ENCODE data around the gene NRSN1. TPM values are rescaled to one million over a fixed set of nuclear protein-coding genes. Genes with fewer than 3 reads are reported as not detected.

The NRSN1 gene
- total RNA-seq, 3 donors from 2014 or later (not counting 1 experiment from before 2014, with no cell fraction given): not detected

DNA sequence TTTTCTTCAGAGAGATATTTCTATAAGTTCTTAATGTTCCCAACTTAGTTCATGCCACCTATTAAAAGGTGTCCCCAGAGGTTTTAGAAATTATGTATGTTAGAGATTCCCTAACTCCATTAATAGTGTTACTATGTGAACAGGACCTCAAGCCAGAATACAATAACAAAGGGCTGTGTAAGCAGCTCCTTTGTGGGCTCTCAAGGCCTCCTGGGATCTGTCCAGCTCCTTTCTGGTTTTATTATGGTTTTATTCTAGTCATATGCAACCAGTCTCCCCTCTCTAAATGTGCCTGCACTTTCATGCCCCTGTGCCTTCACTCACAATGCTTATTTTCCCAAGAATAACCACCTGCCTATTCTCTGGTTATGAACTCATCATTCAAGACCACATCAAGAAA lies 22.7 kb downstream of the NRSN1 start:
- H3K4me3 Mint-ChIP-seq: no peak overlapping the region
- ATAC-seq (no peak), DNase-seq (no peak)
- Histone ChIP-seq H3K4me1 (ENCODE audit: control insufficient read depth, insufficient read depth, low read length) (no peaks in the 10 kb centered on the region), H3K27ac (ENCODE audit: low read length) (no peak overlapping the region), H3K36me3 (ENCODE audit: control insufficient read depth, insufficient read depth, low read length) (no peaks in the 10 kb centered on the region), H3K9me3 (ENCODE audit: control insufficient read depth, insufficient read depth, low read length) (no peaks in the 10 kb centered on the region), H3K4me3 (ENCODE audit: low read length) (no peak overlapping the region), H3K27me3 (ENCODE audit: control insufficient read depth, insufficient read depth, low read length) (no peaks in the 10 kb centered on the region)
- H3K27ac Mint-ChIP-seq: no peak overlapping the region
- H3K9me3 Mint-ChIP-seq: peaks cover 6 to 7% of the 10 kb centered on the region in 2 donors
- TF ChIP-seq, protein P1, sequence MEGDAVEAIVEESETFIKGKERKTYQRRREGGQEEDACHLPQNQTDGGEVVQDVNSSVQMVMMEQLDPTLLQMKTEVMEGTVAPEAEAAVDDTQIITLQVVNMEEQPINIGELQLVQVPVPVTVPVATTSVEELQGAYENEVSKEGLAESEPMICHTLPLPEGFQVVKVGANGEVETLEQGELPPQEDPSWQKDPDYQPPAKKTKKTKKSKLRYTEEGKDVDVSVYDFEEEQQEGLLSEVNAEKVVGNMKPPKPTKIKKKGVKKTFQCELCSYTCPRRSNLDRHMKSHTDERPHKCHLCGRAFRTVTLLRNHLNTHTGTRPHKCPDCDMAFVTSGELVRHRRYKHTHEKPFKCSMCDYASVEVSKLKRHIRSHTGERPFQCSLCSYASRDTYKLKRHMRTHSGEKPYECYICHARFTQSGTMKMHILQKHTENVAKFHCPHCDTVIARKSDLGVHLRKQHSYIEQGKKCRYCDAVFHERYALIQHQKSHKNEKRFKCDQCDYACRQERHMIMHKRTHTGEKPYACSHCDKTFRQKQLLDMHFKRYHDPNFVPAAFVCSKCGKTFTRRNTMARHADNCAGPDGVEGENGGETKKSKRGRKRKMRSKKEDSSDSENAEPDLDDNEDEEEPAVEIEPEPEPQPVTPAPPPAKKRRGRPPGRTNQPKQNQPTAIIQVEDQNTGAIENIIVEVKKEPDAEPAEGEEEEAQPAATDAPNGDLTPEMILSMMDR (IDR thresholded peaks at IDR 0.05): no peak
- H3K36me3 Mint-ChIP-seq: no peaks in the 10 kb centered on the region
- intact Hi-C loops (cut with micrococcal nuclease): no loop called here
- H3K4me1 Mint-ChIP-seq: no peaks in the 10 kb centered on the region
- no peaks in the 10 kb centered on the region for H3K27me3 Mint-ChIP-seq (ENCODE audit: low read depth in 2 of 2)

DNA sequence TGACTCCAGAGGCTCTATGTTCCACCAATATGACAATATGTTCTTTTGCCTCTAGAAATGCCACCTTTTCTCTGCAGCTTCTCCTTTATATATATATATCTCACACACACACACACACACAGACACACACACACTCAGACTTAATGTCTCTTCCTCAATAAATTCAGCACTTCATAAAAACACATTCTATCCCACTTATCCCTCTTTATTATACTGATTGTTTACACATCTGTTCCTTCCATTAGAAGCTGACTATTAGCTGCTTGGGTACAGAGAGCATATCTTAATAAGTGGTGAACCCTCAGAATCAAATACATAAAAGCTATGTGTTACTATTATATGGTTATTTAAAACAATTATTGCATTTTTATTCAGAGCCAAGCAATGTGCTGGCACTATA lies 23.3 kb downstream of the NRSN1 start:
- H3K4me1 ChIP-seq (ENCODE audit: control insufficient read depth, insufficient read depth, low read length): no peaks in the 10 kb centered on the region
- Mint-ChIP-seq H3K36me3 (no peaks in the 10 kb centered on the region), H3K9me3 (peaks cover 6 to 7% of the 10 kb centered on the region in 2 donors), H3K27me3 (ENCODE audit: low read depth in 2 of 2) (no peaks in the 10 kb centered on the region), H3K4me3 (no peak overlapping the region), H3K27ac (no peak overlapping the region), H3K4me1 (no peaks in the 10 kb centered on the region)
- H3K36me3 ChIP-seq (ENCODE audit: control insufficient read depth, insufficient read depth, low read length): no peaks in the 10 kb centered on the region
- H3K4me3 ChIP-seq (ENCODE audit: low read length): no peak overlapping the region
- H3K27ac ChIP-seq (ENCODE audit: low read length): no peak overlapping the region
- H3K27me3 ChIP-seq (ENCODE audit: control insufficient read depth, insufficient read depth, low read length): no peaks in the 10 kb centered on the region
- intact Hi-C loops (cut with micrococcal nuclease): no loop called here
- DNase-seq: no peak
- TF ChIP-seq, protein P1 (IDR thresholded peaks at IDR 0.05): no peak
- ATAC-seq: no peak
- no peaks in the 10 kb centered on the region for H3K9me3 ChIP-seq (ENCODE audit: control insufficient read depth, insufficient read depth, low read length)

DNA sequence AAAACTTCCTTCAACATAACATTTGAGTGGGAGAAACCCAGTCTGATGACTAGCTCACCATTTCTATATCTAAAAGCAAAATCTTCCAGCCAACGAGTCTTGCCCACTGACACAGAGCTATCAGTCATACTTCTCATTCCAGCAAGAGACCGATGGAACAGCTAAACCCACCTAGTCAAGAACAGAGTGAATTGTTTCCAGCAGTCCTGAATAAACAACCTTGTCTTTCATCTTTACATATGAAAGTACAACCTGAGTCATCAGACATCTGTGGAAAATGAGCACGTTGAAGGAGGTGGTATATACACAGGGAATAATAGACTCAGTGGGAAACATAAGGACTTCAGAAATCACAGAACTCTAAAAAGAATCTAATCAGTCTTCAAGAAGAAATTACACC lies 23.8 kb downstream of the NRSN1 start:
- intact Hi-C loops (cut with micrococcal nuclease): no loop called here
- Mint-ChIP-seq H3K9me3 (peaks cover 6 to 7% of the 10 kb centered on the region in 2 donors), H3K27me3 (ENCODE audit: low read depth in 2 of 2) (no peaks in the 10 kb centered on the region), H3K36me3 (no peaks in the 10 kb centered on the region), H3K4me3 (no peak overlapping the region), H3K27ac (no peak overlapping the region), H3K4me1 (no peaks in the 10 kb centered on the region)
- TF ChIP-seq, protein P1 (IDR thresholded peaks at IDR 0.05): no peak
- 86% methylated on average over 2 of the region's 3 CpGs for WGBS (ENCODE audit: insufficient coverage)
- no peak overlapping the region for H3K4me3 ChIP-seq (ENCODE audit: low read length)
- no peaks in the 10 kb centered on the region for H3K36me3 ChIP-seq (ENCODE audit: control insufficient read depth, insufficient read depth, low read length)
- H3K4me1 ChIP-seq (ENCODE audit: control insufficient read depth, insufficient read depth, low read length): no peaks in the 10 kb centered on the region
- H3K9me3 ChIP-seq (ENCODE audit: control insufficient read depth, insufficient read depth, low read length): no peaks in the 10 kb centered on the region
- H3K27ac ChIP-seq (ENCODE audit: low read length): no peak overlapping the region
- ATAC-seq: no peak
- no peaks in the 10 kb centered on the region for H3K27me3 ChIP-seq (ENCODE audit: control insufficient read depth, insufficient read depth, low read length)
- DNase-seq: no peak

DNA sequence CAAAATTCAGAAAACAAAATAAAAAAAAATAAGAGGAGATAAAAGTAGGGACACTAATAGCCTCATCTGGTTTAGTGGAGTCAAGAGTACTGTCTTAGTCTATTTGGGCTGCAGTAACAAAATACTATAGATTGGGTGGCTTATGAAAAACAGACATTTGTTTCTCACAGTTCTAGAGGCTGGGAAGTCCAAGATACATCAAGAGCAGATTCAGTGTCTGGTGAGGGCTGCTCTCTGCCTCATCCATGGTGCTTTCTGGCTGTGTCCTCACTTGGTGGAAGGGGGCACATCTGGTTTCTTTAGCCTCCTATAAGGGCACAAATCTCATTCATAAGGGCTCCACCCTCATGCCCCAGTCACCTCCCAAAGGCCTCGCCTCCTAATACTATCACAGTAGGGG lies 26.0 kb downstream of the NRSN1 start:
- no peak overlapping the region for H3K27ac ChIP-seq (ENCODE audit: low read length)
- TF ChIP-seq, protein P1 (IDR thresholded peaks at IDR 0.05): no peak
- peaks cover 6 to 7% of the 10 kb centered on the region in 2 donors for H3K9me3 Mint-ChIP-seq
- no peaks in the 10 kb centered on the region for H3K4me1 ChIP-seq (ENCODE audit: control insufficient read depth, insufficient read depth, low read length)
- intact Hi-C loops (cut with micrococcal nuclease): no loop called here
- no peak overlapping the region for H3K4me3 ChIP-seq (ENCODE audit: low read length)
- no peaks in the 10 kb centered on the region for H3K36me3 ChIP-seq (ENCODE audit: control insufficient read depth, insufficient read depth, low read length)
- H3K36me3 Mint-ChIP-seq: no peaks in the 10 kb centered on the region
- no peaks in the 10 kb centered on the region for H3K4me1 Mint-ChIP-seq
- DNase-seq (no peak), ATAC-seq (no peak)
- no CpG with 5 or more reads among the region's 1 CpG for WGBS (ENCODE audit: insufficient coverage)
- H3K27ac Mint-ChIP-seq: no peak overlapping the region
- H3K4me3 Mint-ChIP-seq: no peak overlapping the region
- H3K27me3 ChIP-seq (ENCODE audit: control insufficient read depth, insufficient read depth, low read length): no peaks in the 10 kb centered on the region
- H3K9me3 ChIP-seq (ENCODE audit: control insufficient read depth, insufficient read depth, low read length): no peaks in the 10 kb centered on the region
- H3K27me3 Mint-ChIP-seq (ENCODE audit: low read depth in 2 of 2): no peaks in the 10 kb centered on the region

Data from natural killer cell (primary cell).